ENCODE results near the gene BBX.

GRCh38 chr3:107745354-107745753 is 222.6 kb downstream of the BBX start:
- TF ChIP-seq, protein P1, sequence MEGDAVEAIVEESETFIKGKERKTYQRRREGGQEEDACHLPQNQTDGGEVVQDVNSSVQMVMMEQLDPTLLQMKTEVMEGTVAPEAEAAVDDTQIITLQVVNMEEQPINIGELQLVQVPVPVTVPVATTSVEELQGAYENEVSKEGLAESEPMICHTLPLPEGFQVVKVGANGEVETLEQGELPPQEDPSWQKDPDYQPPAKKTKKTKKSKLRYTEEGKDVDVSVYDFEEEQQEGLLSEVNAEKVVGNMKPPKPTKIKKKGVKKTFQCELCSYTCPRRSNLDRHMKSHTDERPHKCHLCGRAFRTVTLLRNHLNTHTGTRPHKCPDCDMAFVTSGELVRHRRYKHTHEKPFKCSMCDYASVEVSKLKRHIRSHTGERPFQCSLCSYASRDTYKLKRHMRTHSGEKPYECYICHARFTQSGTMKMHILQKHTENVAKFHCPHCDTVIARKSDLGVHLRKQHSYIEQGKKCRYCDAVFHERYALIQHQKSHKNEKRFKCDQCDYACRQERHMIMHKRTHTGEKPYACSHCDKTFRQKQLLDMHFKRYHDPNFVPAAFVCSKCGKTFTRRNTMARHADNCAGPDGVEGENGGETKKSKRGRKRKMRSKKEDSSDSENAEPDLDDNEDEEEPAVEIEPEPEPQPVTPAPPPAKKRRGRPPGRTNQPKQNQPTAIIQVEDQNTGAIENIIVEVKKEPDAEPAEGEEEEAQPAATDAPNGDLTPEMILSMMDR (IDR thresholded peaks at IDR 0.05), result no peak
- TF ChIP-seq POLR2A (IDR thresholded peaks at IDR 0.05), result no peak

All from thyroid gland (tissue), 4 donors.